HCT116 (cell line): Measurements from ENCODE around the gene NDC1.

ENCODE experiments used
- CBX3 ChIP-seq: IDR thresholded peaks from 2 replicates; pipeline ENCODE4 v1.6.1; 2012; ENCODE audit warnings: low read depth
- CTCF ChIP-seq, 3 experiments: fragments of 200-600 bp in 1 of 3; sonication (generic) in 1 of 3; IDR thresholded peaks in 2 of 3; conservative IDR thresholded peaks in 1 of 3; 2 replicates each; pipeline ENCODE4 v1.5.1; 2012 to 2017; ENCODE audit warnings: low read depth in 2 of 3, low read length in 2 of 3, antibody characterized with exemption in 1 of 3, borderline replicate concordance in 1 of 3, control low read depth in 1 of 3, mild to moderate bottlenecking in 1 of 3, mixed read lengths in 1 of 3, mixed run types in 1 of 3, moderate library complexity in 1 of 3; ENCODE audit not compliant: insufficient read depth in 1 of 3
- EZH2 ChIP-seq: fragments of 200-600 bp; sonication (generic); IDR thresholded peaks from 2 replicates; pipeline ENCODE4 v1.6.1; 2017; ENCODE audit warnings: antibody characterized with exemption, mixed run types
- POLR2A ChIP-seq: IDR thresholded peaks from 2 replicates; pipeline ENCODE4 v1.7.0; 2011; ENCODE audit warnings: borderline replicate concordance; ENCODE audit not compliant: insufficient read depth, insufficient read length; ENCODE audit errors: extremely low read depth
- POLR2AphosphoS5 ChIP-seq: IDR thresholded peaks from 2 replicates; pipeline ENCODE4 v1.6.1; 2011; ENCODE audit warnings: mild to moderate bottlenecking, low read depth, low read length, moderate library complexity
- ZFX ChIP-seq: fragments of 450-650 bp; IDR thresholded peaks from 2 replicates; pipeline ENCODE4 v1.6.1; 2017
- TF ChIP-seq, protein P1 (sequence below): IDR thresholded peaks from 2 replicates; pipeline ENCODE4 v1.6.1; 2012

DNA sequence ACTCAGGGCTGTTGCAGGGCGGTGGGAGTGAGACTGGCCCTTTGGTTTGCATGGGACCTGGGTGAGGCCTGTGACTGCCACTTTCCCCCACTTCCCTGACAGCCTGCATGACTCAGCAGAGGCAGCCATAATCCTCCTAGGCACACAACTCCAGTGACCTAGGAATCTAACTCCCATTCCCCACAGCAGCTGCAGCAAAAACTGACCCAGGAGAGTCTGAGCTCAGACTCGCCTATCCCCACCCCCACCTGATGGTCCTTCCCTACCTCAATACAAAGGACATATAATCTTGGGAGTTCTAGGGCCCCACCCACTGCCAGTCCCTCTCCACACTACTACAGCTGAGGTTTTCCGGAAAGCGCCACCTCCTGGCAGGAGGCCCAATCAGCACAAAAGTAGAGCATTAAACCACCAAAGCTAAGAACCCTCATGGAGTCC is 26.7 kb downstream of the NDC1 start:
- TF ChIP-seq CBX3 (no peak), POLR2A (no peak), POLR2AphosphoS5 (no peak), CTCF (IDR thresholded peaks at IDR 0.05 in 2 of 3, conservative IDR thresholded peaks at IDR 0.05 in 1 of 3; ENCODE audit: borderline replicate concordance in 1 of 3, insufficient read depth in 1 of 3, low read depth in 2 of 3, low read length in 2 of 3) (peak in 2 of 3 experiments; percentile 53 to 68; a peak in 4 of 6 replicates), EZH2 (no peak), ZFX (no peak)
- TF ChIP-seq, protein P1, sequence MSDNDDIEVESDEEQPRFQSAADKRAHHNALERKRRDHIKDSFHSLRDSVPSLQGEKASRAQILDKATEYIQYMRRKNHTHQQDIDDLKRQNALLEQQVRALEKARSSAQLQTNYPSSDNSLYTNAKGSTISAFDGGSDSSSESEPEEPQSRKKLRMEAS, result no peak
